NCI-H1092 (cell line): ENCODE measurements around the gene SLC39A1.
A peak's percentile ranks its signal among the peaks of the same experiment; 100 is the strongest.

Source experiments
- DNase-seq: peaks from one replicate; lab custom pipeline; 2025; lab: John Stamatoyannopoulos, UW

The SLC39A1 gene

DNA sequence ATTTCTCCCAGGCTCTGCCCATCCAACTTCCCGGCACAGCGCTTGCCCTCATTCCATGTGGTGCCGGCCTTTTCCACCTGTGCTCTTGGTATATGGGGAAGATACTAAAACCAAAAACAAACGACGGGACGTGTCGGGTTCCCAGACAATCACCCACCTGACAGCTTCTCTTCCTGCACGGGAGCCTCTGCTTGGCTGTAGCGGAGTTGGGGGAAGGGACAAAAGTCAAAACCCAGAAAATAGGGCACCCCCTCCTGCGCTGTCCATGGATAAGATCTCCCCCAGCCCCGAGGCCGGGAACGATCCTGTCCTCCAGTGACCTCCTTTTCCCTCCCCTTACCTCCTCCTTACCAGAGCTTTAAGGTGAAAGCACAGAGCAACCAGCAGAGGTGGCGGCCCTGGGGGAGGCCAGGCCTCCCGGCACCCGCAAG lies 13.5 kb upstream of the SLC39A1 start:
- DNase-seq: no peak

DNA sequence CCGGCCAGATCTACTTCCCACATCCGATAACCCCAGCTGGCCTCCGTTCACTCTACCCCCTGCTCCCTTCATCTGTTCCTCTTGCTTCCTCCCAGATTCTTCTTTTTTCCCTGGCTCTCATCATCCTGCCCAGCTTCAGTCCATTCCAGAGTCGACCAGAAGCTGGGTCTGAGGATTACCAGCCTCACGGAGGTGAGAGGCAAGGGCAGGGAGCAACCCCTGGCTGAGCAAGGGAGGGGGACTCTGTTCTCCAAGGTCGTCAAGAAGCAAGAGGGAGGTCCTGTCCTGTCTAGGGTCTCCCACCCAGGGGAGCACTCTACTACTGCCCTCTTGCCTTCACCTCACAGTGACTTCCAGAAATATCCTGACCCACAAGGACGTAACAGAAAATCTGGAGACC lies 10.2 kb upstream of the SLC39A1 start:
- DNase-seq: no peak

GRCh38 chr1:153973071-153973470 lies 9.7 kb upstream of the SLC39A1 start:
- DNase-seq: no peak

- DNase-seq: no peak
Observed at GRCh38 chr1:153970346-153970745, 7.0 kb upstream of the SLC39A1 start.

DNA sequence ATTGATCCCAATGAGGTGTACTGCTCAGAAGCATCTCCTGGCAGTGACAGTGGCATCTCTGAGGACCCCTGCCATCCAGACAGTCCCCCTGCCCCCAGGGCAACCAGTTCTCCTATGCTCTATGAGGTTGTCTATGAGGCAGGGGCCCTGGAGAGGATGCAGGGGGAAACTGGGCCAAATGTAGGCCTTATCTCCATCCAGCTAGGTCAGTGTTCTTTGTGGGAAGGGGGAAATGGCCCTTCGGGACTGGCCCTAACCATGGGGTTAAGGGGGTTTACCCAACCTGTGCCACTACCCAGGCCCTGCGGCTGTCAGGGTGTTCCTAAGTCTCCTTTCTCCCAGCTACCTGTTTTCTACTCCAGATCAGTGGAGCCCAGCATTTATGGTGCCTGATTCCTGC lies 5.6 kb upstream of the SLC39A1 start:
- DNase-seq: no peak

DNA sequence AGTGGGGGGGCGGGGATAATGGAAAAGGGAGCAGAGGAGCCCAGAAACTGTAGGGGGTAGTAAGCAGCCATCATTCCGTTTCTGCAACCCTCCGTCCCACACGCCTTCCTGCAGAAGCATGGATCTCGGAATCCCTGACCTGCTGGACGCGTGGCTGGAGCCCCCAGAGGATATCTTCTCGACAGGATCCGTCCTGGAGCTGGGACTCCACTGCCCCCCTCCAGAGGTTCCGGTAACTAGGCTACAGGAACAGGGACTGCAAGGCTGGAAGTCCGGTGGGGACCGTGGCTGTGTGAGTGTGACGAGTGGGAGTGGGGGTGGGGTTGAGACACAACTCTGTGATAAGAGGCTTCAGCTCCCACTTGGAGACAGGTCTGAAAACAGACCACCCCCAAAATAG lies 5.1 kb upstream of the SLC39A1 start:
- no peak for DNase-seq

GRCh38 chr1:153968000-153968363 lies 4.6 kb upstream of the SLC39A1 start:
- DNase-seq: peak; percentile 65

- peak; percentile 99 for DNase-seq
Observed at GRCh38 chr1:153967107-153967999, 4.0 kb upstream of the SLC39A1 start, which contains the start of gene CREB3L4. Gene CREB3L4 (plus strand): TSS chr1:153967902. CDS start chr1:153968526, 624 bp downstream.

GRCh38 chr1:153963850-153964331 lies 554 bp upstream of the SLC39A1 start:
- no peak for DNase-seq

- DNase-seq: no peak
Observed at GRCh38 chr1:153962088-153963029, 978 bp downstream of the SLC39A1 start.

DNA sequence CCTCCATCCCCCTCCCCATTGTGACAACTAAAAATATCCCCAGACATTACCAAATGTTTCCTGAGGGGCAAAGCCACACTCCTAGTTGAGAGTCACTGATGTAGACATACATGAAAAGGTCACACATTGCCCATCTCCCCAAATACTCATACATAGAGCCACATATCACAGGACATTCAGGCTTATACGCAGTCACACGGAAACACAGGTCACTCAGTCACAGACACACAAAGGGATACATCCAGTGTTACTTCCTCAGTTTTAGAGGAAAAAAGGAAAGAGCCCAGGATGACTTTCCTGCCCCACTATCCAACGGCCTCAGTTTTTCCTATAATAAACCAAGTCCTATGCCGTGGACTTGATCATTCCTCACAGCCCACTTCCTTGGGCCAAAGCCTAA lies 1.9 kb downstream of the SLC39A1 start:
- no peak for DNase-seq

GRCh38 chr1:153960206-153960605 lies 3.1 kb downstream of the SLC39A1 start:
- DNase-seq: no peak

DNA sequence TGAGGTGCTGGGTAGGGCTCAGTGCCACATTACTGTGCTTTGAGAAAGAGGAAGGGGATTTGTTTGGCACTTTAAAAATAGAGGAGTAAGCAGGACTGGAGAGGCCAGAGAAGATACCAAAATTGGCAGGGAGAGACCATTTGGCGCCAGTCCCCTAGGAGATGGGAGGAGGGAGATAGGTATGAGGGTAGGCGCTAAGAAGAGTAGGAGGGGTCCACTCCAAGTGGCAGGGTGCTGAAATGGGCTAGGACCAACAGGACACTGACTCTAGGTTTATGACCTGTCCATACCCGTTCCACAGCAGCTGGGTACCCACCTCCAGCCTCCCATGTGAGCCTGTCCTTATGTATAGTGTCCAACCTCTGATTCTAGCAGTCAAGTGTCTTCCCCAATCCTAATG lies 3.9 kb downstream of the SLC39A1 start:
- DNase-seq: no peak

- no peak for DNase-seq
Observed at GRCh38 chr1:153958961-153959260, 4.4 kb downstream of the SLC39A1 start.

DNA sequence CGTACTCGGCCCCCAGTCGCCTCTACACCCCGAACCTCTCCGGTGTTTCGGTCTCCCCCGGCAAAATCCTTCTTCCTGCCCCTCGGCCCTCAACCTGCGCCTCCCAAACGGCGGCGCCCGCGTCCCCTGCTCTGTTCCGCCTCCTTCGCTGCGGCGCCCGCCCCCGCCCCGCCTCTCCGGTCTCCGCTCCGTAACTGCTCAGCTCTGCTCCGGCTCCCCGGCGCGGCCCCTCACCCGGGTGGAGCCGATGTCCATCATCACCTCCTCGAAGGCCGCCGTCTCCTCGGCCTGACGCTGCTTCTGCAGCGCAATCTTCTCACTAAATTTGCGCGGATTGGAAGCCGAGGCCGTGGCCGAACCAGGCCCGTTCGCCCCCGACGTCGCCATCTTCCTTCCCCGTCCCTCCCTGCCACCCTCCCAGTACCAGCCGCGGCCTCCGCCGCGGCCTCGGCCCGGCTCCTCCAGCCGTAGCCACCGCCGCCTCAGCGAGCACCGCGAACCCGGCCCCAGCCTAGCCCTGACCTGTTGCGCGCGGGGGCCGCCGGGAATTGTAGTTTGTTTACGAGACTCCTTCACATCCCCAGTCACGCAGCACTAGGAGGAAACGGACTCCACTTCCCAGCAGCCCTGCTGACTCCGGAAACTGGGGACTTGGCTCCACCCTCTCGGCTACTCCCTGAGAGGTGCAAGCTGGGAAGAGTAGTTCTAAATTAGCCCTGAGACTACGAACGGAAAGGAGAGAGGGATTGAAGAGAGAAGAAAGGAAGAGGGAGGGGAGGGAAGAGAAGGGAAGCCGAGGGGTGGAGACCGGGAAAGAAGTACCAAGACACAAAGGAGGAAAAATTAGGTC lies 5.0 kb downstream of the SLC39A1 start, which contains the start of gene CRTC2:
Gene CRTC2, minus strand, starts transcription at position 502 of the 850 bp plus-strand sequence. Its CDS starts 115 bp downstream, at position 387.
- DNase-seq: peak; percentile 99

DNA sequence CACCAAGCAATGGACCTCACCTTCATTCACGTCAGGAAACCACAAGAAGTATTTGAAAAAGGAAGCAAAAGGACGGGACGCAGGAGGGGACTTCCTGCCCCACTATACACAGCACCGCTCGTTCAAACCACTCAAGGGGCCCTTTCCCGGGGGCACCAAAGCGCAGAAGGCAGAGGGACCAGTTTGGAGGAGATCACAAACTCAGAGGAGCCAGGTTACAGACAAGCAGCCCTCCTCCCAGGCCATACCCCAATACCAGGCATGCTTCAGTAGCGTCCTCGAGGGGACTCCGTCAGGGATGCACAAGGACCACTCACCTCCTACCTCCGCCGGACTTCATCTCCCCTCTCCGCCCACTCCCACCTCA lies 5.6 kb downstream of the SLC39A1 start:
- DNase-seq: no peak

- no peak for DNase-seq
Observed at GRCh38 chr1:153956997-153957715, 6.2 kb downstream of the SLC39A1 start.

DNA sequence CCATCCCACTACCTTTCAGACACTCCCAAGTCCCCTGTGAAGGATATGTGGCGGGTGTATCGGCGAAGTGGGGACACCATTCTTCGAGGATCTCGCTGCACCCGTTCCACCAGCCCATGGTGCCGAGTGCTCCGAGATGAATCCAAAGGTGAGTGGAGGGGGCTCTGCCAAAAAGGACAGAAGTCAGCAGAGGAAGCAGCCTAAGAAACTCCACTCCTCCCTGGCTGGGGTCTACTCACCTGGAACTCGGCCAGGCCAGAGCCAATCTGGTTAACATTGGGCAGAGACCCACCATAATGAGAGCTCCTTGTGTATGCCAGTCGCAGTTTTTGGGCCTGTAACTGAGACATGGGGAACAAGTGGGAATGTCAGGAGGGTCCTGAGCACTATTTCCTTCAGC lies 8.5 kb downstream of the SLC39A1 start:
- no peak for DNase-seq

DNA sequence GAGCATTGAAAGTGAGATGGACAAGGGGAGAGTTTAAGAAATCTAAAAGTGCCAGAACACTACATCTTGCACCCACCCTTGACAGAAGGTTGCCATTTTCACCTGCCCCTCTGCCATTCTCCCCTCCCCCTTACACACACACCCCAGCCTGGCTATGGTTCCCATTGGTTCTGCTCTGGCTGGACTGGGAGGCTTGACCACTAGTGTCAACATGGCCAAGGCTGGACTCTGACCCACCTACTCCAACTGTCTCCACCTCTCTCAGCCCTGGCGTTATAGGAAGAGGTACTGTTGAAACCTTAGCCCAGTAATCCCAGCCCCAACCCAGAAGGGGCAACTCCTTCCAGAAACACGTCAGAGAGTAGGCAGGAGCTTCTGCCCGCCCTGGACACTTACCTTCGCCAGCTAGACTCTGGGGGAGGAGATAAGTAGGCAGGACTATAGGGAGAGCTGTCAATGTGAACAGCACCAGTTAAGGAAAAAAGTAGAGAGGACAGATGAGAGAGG lies 9.4 kb downstream of the SLC39A1 start:
- DNase-seq: no peak

DNA sequence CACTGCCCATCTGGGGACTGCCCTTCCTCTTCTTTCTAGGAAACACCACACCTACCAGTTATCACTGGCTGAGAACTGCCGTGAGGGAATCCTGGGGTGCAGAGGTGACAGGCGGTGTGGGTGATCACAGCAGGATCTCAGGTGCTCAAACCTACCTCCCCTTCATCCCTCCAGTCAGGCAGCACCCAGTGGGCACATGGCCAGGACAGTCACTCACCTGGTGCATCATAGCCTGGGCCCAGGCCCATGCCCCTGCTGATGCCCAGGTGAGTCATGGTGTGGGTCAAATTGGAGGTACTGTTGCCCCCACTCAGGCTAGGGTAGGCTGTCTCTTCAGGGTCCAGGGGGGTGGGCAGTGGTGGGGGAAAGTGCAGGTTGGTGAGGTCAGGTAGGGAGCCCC lies 11.5 kb downstream of the SLC39A1 start:
- no peak for DNase-seq

GRCh38 chr1:153951183-153951582 lies 12.2 kb downstream of the SLC39A1 start:
- DNase-seq: no peak
